CD4-positive, alpha-beta T cell treated with Interferon alpha-2 for 1 hour (primary cell): ENCODE results near the gene SEC14L1.
"Not testable (repeated sequence)": the region's sequence is repeated elsewhere in the genome, so short reads cannot be mapped to it uniquely, and the experiment has no call there.

Experiments
- DNase-seq, 2 donors: peaks; one replicate each; pipeline ENCODE4 v3.0.0-alpha.2; 2020 to 2022

SEC14L1 gene

DNA sequence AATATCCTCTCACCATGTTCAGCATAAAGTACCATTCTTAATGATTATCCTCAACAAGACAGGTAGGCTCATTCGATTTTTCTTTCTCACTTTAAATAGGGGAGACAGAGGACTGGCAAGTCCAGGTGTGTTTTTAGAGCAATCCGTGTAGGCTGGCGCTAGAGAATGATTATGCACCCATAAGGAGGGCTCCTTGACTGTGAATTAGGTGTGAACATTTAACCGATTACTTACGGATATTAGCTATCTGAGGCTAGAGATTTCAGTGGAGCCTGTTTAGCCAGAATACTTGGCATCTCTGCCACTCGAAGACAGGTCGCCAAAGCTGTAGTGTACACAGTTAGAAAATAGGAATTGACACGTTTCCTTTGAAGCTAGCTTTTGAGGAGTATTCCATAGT lies 1.9 kb downstream of the SEC14L1 start:
- DNase-seq: no peak

DNA sequence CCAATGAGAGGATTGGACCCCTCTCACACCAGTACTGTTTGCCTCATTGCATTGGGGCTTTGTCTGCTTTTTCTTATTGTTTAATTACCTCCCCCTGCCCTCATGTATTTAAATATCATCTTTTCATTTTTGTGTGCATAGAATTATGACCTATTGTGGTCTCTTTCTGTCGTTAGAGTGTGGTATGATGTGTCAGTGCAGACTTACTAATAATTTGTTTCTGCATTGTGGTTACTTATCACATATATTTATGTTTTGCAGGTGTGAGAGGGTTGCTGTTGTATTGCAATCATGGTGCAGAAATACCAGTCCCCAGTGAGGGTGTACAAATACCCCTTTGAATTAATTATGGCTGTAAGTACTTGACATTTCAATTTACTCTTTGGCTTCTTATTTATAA lies 2.5 kb downstream of the SEC14L1 start:
- DNase-seq: no peak

DNA sequence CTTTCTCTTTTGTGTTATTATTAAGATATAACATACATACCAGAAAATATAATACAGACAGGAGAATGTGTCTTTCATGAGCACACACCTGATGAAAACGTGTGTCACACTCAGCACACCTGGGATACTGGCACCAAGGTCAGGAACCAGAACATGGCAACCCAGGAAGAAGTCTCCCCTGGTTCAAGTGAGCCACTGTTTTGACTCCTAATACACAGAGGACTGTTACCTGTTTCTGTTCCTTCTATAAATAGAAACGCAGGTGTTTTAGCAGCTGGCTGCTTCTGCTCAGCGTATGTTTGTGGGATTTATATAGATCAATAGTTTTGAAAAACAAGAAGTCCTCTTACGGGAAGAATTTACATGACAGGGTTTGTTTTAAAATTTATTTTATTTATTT lies 3.5 kb downstream of the SEC14L1 start:
- no peak for DNase-seq

DNA sequence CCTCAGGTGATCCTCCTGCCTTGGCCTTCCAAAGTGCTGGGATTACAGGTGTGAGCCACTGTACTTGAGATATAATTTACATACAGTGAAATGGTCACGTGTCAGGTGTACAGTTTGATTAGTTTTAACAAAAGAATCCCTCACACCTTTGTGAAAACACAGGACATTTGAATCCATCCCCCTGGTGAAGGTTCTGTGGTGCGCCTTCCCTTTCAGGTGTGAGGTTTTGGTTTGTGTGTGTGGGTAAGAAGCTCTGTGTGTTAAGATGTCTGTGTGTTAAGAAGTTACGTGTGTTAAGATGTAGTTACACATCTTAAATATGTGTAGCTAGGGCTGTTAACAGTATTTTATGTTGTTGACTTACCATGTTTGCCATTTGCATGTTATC lies 4.4 kb downstream of the SEC14L1 start:
- no peak for DNase-seq

DNA sequence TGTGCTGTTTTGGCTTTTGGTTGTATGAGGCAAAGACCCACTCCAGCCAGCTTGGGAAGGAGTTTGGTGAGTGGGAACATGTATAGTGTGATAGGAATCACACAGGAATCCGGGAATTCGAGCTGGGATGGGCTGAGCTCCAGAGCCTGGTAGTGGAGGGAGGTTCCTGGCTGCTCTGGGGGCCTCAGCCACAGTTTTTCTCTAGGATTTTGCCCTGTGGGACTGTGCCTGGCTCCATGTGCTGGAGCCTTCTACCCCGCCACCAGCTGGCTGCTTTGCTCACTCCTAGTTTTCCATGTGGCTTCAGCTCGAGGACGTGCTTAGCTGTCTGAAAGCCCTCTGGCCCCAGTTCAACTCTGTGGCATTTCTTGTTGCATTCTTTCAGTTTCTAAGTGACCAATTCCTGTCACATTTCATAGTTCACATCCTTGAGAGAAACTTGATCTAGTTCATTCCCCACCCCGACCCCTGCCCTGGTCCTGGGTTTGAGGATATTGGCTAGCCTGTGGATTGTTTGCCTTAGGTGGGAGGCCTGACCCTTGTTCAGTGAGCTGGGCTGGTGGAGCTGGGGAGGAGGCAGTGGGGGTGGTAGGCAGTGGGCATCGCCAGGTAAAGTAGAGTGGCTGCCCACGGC lies 5.0 kb downstream of the SEC14L1 start:
- no peak for DNase-seq

DNA sequence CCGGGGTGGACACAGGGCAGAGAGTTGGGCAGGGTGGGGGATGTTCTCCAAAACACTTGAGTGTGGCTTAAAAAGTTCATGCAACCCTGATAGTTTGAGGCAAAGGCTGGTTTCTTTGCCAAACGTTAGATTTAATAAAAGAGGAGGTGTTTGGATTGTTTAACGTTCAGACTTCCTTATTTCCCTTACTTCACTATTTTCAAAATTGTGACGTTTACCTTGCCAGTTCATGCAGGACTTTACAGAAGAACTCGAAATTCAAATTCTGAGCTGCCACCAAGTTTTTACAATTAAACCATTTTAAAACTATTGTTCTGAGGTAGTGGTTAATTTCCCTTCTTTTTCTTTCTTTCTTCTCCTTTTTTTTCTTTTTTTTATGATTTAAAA lies 5.5 kb downstream of the SEC14L1 start:
- no peak for DNase-seq

DNA sequence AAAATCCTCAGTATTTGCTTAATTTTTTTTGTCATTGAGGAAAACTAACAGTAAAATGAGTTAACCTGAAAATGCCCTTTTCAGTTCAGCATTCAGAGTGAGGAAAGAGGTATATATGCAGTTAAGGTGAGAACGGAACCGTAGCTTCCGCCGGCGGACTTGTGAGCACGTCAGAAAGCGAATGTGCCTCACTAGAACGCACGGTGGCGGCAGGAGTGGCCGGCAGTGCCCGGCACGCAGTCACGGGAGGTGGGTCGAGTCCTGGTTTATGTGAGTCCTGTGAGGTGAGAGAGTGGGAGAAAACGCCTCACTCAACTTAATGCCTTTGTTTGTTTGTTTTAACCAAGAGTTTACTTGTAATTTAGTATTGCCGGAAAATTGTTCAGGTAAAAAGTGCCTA lies 6.1 kb downstream of the SEC14L1 start:
- no peak for DNase-seq

DNA sequence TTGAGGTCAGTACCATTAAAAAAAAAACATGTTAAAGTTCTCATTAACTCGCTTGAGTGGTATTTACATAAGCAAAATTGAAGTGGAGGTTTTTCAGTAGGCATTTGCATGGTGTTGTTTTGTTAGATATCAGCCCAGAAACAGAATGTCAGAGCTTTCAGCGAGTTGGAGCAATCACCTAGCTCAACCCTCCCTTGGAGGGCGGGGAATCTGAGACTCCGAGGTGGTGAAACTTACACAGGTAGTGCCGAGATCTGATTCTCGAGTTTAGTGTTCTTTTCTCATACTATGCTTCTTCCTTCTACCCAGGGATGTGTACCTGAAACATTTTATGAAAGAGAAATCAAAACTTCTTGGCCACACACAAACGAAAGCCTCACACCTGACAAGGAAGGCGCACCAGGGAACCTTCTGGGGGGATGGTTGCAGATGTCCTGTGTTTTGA lies 6.6 kb downstream of the SEC14L1 start:
- DNase-seq: no peak

DNA sequence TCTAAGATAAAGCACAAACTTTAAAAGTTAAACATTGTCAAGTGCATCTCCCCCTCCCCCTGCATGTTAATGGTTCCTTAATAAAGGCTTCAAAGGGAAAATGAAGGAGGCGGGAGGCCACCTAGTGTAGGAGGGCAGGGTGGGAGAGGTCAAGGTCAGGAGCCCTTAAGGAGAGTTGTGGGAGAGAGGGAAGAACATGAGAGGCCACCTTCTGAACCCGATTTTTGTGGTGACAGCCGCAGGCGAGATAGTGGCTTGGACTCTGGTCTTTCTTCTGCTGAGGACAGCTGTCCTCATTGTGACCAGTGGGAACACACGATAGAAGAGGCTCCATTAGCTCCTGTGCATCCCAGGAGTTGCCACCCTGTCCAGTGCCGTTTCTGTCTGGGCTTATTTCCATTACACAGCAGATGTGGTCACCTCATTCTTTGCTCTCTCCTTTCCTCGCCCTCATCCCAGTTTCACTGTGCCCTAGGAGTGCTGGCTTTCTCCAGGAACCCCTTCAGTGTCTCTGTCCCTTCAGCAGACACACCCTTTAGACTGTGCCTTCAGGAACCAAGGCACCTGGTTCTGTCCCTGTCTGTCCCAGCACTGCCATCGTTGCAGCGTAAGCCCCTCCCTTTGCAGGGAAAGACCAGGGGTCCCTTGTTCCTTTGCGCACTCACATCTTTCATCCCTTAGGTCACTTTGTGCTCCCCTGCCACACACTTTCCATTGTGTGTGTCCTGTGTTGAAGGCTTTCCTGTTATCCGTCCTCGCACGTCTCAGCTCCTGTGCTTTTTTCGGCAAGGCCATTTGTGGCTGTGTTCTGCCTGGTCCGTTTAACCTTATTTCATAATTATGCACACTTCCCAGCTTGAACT lies 7.5 kb downstream of the SEC14L1 start:
- DNase-seq: no peak

DNA sequence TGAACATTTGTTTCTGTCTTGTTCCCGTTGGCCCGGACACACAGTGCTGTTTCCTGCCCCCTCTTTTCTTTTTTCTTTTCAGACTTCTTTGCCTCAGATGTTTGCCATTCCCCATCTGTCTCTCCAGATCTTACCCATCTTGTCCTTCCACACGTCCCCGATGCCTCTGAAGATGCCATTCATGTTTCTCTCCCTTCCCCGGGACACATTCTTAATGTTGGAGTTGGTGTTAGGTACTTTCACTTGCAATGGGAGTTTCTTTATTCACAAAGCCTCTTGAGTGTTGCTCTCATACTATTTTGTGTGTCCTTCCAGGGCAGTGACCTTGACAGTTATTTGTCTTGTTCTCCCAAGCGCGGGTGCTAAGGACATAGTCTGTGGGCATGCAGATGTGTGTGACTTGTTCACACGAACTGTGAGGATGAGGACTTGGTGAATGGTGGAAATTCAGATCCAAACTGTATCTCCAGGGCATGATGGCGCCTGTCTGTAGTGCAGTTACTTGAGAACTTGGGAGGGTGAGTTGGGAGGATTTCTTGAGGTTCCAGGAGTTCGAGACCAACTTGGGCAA lies 8.3 kb downstream of the SEC14L1 start:
- no peak for DNase-seq

DNA sequence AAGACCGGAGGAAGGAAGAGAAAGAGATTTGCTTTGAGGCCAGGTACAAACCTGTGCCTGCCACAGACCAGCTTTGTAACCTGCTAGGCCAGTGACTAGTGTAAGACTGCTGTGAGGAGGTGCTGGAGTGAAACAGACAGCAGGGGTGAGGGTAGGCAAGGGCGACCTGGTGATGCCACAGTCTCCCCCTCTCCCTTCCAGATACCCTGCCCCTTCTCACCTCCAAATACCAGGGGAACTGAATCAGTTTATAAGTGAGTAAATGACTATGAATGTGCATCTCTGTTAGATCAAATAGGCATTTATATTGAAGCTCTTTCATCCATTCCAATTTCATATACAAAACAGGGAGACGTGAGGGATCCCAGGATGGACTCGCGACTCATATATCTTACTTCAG lies 9.4 kb downstream of the SEC14L1 start:
- no peak for DNase-seq

DNA sequence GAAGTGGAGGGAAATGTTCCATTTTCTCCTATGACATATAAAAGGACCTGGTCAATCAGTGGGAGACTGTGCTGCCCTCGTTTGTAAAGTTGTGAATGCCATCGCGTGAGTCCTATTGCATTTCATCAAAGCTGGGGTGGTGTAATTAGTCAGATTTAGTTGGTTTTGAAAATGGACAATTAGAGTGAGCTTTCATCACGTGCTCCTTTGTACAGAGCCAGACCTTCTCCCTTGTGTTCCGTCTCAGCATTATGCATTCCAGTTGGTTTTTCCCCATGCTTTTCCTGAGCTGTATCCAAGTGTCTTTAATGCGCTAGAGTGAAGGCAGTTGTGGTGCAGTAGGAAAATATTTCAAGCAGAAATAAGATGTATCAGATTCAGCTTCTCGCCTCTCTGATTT lies 10.4 kb downstream of the SEC14L1 start:
- DNase-seq: no peak

DNA sequence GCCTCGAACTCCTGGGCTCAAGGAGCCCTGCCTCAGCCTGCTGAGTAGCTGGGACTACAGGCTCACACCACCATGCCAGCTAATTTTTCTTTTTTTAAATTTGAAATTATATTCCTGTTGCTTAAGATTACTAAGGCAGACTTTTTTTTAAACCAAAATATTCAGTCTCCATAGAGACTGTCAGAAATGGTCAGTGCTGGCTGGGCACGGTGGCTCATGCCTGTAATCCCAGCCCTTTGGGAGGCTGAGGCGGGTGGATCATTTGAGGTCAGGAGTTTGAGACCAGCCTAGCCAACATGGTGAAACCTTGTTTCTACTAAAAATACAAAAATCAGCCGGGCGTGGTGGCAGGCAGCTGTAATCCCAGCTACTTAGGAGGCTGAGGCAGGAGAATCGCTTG lies 11.3 kb downstream of the SEC14L1 start:
- not testable (repeated sequence) for DNase-seq

DNA sequence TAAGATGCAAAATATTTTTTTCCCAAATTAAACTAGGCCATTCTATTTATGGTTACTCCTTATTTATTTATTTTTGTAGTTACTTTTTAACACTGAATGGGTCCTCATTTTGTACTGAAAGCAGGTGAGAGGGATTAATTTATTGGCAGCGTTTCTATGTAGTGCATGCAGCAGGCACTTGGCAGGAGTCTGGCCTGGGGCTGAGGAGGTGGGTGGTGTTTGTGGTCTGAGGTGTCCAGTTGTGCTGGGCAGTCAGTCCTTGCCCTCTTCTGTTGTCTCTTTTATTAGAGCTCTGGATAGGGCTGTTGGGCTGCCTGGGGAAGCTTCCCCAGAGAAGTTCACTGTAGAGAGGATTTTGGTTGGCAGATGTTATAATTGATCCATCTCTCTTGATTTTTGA lies 12.7 kb downstream of the SEC14L1 start:
- DNase-seq: no peak

DNA sequence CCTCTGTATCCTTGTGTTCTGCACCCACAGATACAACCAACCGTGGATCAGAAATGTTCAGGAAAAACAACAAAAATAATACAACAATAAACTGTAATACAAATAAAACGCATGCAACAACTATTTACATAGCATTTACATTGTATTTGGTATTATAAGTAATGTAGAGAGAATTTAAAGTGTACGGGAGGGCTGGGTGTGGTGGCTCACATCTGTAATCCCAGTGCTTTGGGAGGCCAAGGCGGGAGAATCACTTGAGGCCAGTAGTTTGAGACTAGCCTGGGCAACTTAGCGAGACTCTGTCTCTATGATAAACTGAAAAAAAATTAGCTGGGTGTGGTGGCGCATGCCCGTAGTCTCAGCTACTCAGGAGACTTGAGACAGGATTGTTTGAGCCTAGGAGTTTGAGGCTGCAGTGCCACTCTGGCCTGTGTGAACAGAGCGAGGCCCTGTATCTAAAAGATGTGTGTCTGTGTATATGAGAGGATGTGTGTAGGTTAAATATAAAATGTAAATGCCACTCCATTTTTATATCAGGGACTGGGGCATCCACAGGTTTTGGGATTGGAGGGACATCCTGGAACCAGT lies 13.3 kb downstream of the SEC14L1 start:
- no peak for DNase-seq

DNA sequence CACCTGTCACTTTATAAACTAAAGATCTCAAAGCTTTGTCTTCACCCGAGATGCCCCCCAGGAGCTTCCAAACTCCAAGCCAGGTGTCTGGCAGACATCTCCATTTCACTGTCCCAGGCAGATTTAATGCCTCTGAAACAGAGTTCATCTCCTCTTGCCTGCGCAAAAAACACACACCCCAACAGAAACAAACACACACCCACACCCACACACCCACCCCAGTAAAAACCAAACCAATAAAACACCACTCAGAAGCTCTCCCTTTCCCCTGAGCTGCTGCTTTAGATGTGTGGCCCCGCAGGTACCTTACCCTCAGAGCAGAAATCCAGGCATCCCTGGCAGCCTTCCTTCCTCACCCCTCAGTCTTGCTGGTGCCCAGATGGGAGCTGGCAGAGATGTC lies 14.4 kb downstream of the SEC14L1 start:
- no peak for DNase-seq

DNA sequence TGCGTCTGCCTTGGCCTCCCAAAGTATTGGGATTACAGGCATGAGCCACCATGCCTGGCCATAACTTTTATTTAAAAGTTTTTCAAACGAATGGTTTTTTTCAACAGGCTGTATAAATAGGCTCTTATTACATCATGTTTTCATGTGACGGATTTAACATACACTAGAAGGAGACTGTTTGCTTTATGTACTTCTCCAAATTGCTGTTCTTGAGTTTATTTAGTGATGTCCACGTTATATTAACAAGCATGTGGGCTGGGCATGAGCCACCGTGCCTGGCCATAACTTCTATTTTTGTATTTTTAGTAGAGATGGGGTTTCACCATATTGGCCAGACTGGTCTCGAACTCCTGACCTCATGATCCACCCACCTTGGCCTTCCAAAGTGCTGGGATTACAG lies 17.0 kb downstream of the SEC14L1 start:
- not testable (repeated sequence) for DNase-seq

DNA sequence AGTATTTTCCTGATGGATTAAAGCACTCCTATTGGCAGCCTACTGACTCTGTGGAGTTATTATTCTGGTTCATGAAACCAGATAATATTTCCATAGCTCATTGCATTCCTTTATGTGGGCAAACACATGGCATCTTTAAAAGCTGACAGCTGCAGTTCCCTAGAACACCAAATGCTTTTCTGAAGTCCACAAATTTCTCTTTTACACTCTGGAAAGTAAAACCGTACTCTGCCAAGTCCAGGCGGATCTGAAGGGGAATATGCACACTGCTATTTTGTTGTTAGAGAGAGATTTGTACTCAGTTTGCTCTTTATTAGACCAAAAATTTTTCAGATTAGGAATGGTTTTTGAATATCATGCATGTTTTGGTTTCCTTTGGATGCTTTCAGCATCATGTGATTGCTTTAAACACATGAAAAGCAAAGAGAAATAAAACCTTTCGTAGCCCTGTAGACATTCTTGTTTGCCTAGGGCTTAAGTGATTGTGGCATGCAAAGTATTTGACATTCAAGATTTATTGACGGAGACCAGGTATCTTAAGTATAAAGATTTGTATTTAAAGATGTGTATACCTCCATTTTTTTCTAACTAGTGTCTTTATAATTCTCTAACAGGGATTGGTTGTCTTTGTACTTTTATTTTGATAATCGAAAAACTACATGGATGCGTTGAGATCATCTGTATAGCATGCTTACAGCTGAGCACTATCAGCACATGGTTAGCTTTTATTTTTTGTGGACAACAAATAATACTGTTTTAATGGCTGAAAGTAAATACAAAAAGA lies 19.5 kb downstream of the SEC14L1 start:
- DNase-seq: no peak

DNA sequence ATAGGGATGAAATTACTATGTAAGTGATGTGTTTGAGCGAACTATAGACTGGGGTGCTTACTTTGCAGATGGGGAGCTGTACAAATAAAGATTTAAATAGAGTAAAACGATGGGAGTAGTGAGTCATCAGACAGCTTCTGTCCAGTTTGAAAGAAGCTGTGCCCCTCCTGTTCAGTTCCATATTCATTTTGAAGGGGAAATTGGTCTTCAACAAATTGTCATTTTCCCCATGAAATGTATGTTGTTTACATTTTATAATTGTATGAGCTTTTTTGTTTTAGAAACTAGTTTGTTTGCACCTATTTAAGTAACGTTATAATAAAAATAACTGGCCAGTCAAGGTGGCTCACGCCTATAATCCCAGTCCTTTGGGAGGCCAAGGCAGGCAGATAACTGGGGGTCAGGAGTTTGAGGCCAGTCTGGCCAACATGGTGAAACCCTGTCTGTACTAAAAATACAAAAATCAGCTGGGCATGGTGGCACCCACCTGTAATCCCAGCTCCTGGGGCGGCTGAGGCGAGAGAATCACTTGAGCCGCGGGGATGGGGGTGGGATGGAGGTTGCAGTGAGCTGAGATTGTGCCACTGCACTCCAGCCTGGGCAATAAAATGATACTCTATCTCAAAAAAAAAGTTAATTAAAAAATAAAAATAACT lies 20.2 kb downstream of the SEC14L1 start:
- no peak for DNase-seq

DNA sequence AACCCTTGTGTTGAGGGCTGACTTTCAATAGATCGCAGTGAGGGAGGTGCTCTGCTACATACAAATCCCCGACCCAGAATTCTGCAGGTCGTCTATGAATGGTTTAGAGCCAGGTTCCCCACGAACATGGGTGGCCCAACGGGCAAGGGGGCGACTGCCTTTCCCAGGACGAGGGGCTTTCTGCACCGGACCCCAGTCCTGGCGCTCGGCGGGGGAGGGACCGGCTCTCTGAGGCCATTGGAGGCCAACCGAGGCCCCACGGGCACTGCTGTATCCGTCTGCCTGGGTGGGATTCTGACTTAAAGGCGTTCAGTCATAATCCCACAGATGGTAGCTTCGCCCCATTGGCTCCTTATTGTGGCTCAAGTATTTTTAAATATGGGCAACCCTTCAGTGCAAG lies 21.2 kb downstream of the SEC14L1 start:
- no peak for DNase-seq

DNA sequence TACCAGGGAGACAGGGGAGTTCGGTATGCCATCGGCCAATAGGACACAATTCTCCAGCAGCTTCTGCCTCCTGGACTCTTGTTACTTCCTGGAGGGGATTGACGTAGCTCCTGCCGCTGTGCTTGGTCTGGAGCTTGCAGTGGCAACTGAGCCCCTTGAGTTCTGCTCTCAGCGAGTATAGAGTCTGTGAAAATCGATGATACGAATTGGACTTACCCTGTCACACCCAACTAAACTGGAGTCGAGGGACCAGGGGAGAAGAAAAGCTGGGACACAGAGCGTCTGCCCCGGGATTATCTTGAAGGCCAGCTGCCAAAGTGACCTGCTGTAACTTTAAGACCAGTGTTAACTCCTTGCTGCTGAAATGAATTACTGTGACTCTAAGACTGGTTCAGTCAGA lies 22.2 kb downstream of the SEC14L1 start:
- no peak for DNase-seq

DNA sequence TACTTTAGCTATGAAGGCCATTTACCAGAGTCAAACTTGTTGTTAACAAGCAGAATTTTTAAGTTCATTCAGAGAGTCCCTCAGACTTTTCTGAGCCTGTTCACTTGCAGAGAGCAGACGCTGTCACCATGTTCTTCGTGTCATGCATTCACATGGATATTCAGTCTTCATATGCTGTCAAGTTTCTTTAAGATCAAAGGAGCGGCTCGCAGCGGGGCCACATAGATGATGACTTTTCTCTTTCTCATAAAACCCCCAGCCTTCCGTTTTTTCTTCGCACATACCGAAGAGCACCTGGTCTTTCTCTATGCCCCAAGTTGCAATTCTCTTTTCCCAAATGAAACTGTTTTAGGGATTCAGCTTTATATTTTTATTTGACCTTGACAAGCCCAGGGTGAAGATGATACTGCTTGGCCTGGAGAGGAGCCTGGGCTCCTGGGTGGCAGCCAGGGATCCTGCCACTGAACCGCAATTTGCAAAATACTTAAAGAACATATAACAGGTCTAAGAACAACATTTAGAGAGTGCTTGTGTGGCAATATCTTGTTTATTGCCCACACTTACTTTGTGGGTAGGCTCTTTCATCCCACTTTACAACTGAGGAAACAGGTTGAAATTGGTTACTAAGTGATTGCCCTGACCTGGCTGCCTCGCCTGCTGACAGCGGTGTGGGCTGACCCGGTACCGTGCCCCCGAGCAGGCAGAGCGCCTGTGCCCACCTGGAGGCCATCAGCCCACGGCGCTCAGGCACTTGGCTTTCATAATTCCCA lies 22.9 kb downstream of the SEC14L1 start:
- DNase-seq: no peak
